Measurements from ENCODE around the gene CACNG8. TPM values are rescaled to one million over a fixed set of nuclear protein-coding genes. Genes with fewer than 3 reads are reported as not detected.

Gene CACNG8
- total and polyA plus RNA-seq, 4 donors, result 1.2 to 23.9 (median 11.1) TPM

- Histone ChIP-seq H3K4me3 (ENCODE audit: low read depth, low read length) (peak overlapping the region; percentile 36), H3K9me3 (ENCODE audit: control insufficient read depth, insufficient read depth, low read length) (no peaks in the 10 kb centered on the region), H3K27ac (ENCODE audit: low read depth, low read length) (no peak overlapping the region), H3K27me3 (ENCODE audit: control insufficient read depth, insufficient read depth, low read length) (peaks cover 30% of the 10 kb centered on the region), H3K4me1 (ENCODE audit: control insufficient read depth, insufficient read depth, low read length) (peaks cover 32% of the 10 kb centered on the region), H3K36me3 (ENCODE audit: control insufficient read depth, insufficient read depth, low read length) (peaks cover 2% of the 10 kb centered on the region)
- 3% methylated on average over 18 of the region's 19 CpGs for WGBS (ENCODE audit: insufficient coverage)
- no peak for DNase-seq (ENCODE audit: low read depth in 4 of 6, low spot score in 6 of 6)
These were observed 16.5 kb downstream of the CACNG8 start for GRCh38 chr19:53978975-53979801.

GRCh38 chr19:53980539-53981375 lies 18.0 kb downstream of the CACNG8 start:
- peaks cover 32% of the 10 kb centered on the region for H3K4me1 ChIP-seq (ENCODE audit: control insufficient read depth, insufficient read depth, low read length)
- H3K4me3 ChIP-seq (ENCODE audit: low read depth, low read length), result peak overlapping the region; percentile 36
- H3K27me3 ChIP-seq (ENCODE audit: control insufficient read depth, insufficient read depth, low read length), result peaks cover 30% of the 10 kb centered on the region
- no peaks in the 10 kb centered on the region for H3K9me3 ChIP-seq (ENCODE audit: control insufficient read depth, insufficient read depth, low read length)
- WGBS (ENCODE audit: insufficient coverage), result 24% methylated on average over 20 of the region's 20 CpGs
- peaks cover 2% of the 10 kb centered on the region for H3K36me3 ChIP-seq (ENCODE audit: control insufficient read depth, insufficient read depth, low read length)
- no peak overlapping the region for H3K27ac ChIP-seq (ENCODE audit: low read depth, low read length)
- peak in 2 of 6 donors; percentile 35 to 36 for DNase-seq (ENCODE audit: low read depth in 4 of 6, low spot score in 6 of 6)

- Histone ChIP-seq H3K4me1 (ENCODE audit: control insufficient read depth, insufficient read depth, low read length) (peaks cover 32% of the 10 kb centered on the region), H3K4me3 (ENCODE audit: low read depth, low read length) (no peak overlapping the region), H3K36me3 (ENCODE audit: control insufficient read depth, insufficient read depth, low read length) (no peaks in the 10 kb centered on the region), H3K27ac (ENCODE audit: low read depth, low read length) (no peak overlapping the region), H3K27me3 (ENCODE audit: control insufficient read depth, insufficient read depth, low read length) (peaks cover 30% of the 10 kb centered on the region), H3K9me3 (ENCODE audit: control insufficient read depth, insufficient read depth, low read length) (no peaks in the 10 kb centered on the region)
- no peak for DNase-seq (ENCODE audit: low read depth in 4 of 6, low spot score in 6 of 6)
- WGBS (ENCODE audit: insufficient coverage), result 72% methylated on average over 12 of the region's 13 CpGs
These were observed 18.7 kb downstream of the CACNG8 start for GRCh38 chr19:53981376-53981951.

GRCh38 chr19:53982001-53982451 lies 19.3 kb downstream of the CACNG8 start:
- peak in 2 of 6 donors; percentile 34 to 41 for DNase-seq (ENCODE audit: low read depth in 4 of 6, low spot score in 6 of 6)
- no peaks in the 10 kb centered on the region for H3K9me3 ChIP-seq (ENCODE audit: control insufficient read depth, insufficient read depth, low read length)
- no peak overlapping the region for H3K4me3 ChIP-seq (ENCODE audit: low read depth, low read length)
- H3K36me3 ChIP-seq (ENCODE audit: control insufficient read depth, insufficient read depth, low read length), result no peaks in the 10 kb centered on the region
- H3K4me1 ChIP-seq (ENCODE audit: control insufficient read depth, insufficient read depth, low read length), result peaks cover 32% of the 10 kb centered on the region
- 3% methylated on average over 58 of the region's 62 CpGs for WGBS (ENCODE audit: insufficient coverage)
- peaks cover 30% of the 10 kb centered on the region for H3K27me3 ChIP-seq (ENCODE audit: control insufficient read depth, insufficient read depth, low read length)
- no peak overlapping the region for H3K27ac ChIP-seq (ENCODE audit: low read depth, low read length)

- under 1% methylated on average over 39 of the region's 61 CpGs for WGBS (ENCODE audit: insufficient coverage)
- H3K4me3 ChIP-seq (ENCODE audit: low read depth, low read length), result no peak overlapping the region
- H3K27me3 ChIP-seq (ENCODE audit: control insufficient read depth, insufficient read depth, low read length), result peaks cover 30% of the 10 kb centered on the region
These were observed 19.9 kb downstream of the CACNG8 start for GRCh38 chr19:53982611-53983010.

GRCh38 chr19:53983457-53984289 lies 20.9 kb downstream of the CACNG8 start:
- no peaks in the 10 kb centered on the region for H3K9me3 ChIP-seq (ENCODE audit: control insufficient read depth, insufficient read depth, low read length)
- peaks cover 24% of the 10 kb centered on the region for H3K27me3 ChIP-seq (ENCODE audit: control insufficient read depth, insufficient read depth, low read length)
- H3K4me3 ChIP-seq (ENCODE audit: low read depth, low read length), result no peak overlapping the region
- no peak for DNase-seq (ENCODE audit: low read depth in 4 of 6, low spot score in 6 of 6)
- peaks cover 21% of the 10 kb centered on the region for H3K4me1 ChIP-seq (ENCODE audit: control insufficient read depth, insufficient read depth, low read length)
- WGBS (ENCODE audit: insufficient coverage), result 90% methylated on average over 16 of the region's 24 CpGs
- no peaks in the 10 kb centered on the region for H3K36me3 ChIP-seq (ENCODE audit: control insufficient read depth, insufficient read depth, low read length)
- no peak overlapping the region for H3K27ac ChIP-seq (ENCODE audit: low read depth, low read length)

More at GRCh38 chr19:53982611-53983010, 19.9 kb downstream of the CACNG8 start:
- H3K27ac ChIP-seq (ENCODE audit: low read depth, low read length), result no peak overlapping the region
- no peaks in the 10 kb centered on the region for H3K9me3 ChIP-seq (ENCODE audit: control insufficient read depth, insufficient read depth, low read length)
- peak in 2 of 6 donors; percentile 69 to 75 for DNase-seq (ENCODE audit: low read depth in 4 of 6, low spot score in 6 of 6)
- peaks cover 31% of the 10 kb centered on the region for H3K4me1 ChIP-seq (ENCODE audit: control insufficient read depth, insufficient read depth, low read length)
- no peaks in the 10 kb centered on the region for H3K36me3 ChIP-seq (ENCODE audit: control insufficient read depth, insufficient read depth, low read length)

GRCh38 chr19:53985863-53986262 lies 23.1 kb downstream of the CACNG8 start:
- Histone ChIP-seq H3K27ac (ENCODE audit: low read depth, low read length) (no peak overlapping the region), H3K27me3 (ENCODE audit: control insufficient read depth, insufficient read depth, low read length) (peaks cover 7% of the 10 kb centered on the region), H3K36me3 (ENCODE audit: control insufficient read depth, insufficient read depth, low read length) (no peaks in the 10 kb centered on the region), H3K4me3 (ENCODE audit: low read depth, low read length) (no peak overlapping the region), H3K4me1 (ENCODE audit: control insufficient read depth, insufficient read depth, low read length) (peaks cover 17% of the 10 kb centered on the region), H3K9me3 (ENCODE audit: control insufficient read depth, insufficient read depth, low read length) (no peaks in the 10 kb centered on the region)
- WGBS (ENCODE audit: insufficient coverage), result 73% methylated on average over 5 of the region's 6 CpGs
- DNase-seq (ENCODE audit: low read depth in 4 of 6, low spot score in 6 of 6), result no peak

- Histone ChIP-seq H3K4me3 (ENCODE audit: low read depth, low read length) (no peak overlapping the region), H3K9me3 (ENCODE audit: control insufficient read depth, insufficient read depth, low read length) (no peaks in the 10 kb centered on the region), H3K4me1 (ENCODE audit: control insufficient read depth, insufficient read depth, low read length) (peaks cover 23% of the 10 kb centered on the region), H3K27ac (ENCODE audit: low read depth, low read length) (no peak overlapping the region), H3K36me3 (ENCODE audit: control insufficient read depth, insufficient read depth, low read length) (no peaks in the 10 kb centered on the region), H3K27me3 (ENCODE audit: control insufficient read depth, insufficient read depth, low read length) (peaks cover 23% of the 10 kb centered on the region)
- DNase-seq (ENCODE audit: low read depth in 4 of 6, low spot score in 6 of 6), result no peak
- WGBS (ENCODE audit: insufficient coverage), result 91% methylated on average over 6 of the region's 6 CpGs
These were observed 26.2 kb downstream of the CACNG8 start for GRCh38 chr19:53988981-53989380.

All from spinal cord (tissue), 10 donors.